Measurements from ENCODE around the gene NACC1.

DNA sequence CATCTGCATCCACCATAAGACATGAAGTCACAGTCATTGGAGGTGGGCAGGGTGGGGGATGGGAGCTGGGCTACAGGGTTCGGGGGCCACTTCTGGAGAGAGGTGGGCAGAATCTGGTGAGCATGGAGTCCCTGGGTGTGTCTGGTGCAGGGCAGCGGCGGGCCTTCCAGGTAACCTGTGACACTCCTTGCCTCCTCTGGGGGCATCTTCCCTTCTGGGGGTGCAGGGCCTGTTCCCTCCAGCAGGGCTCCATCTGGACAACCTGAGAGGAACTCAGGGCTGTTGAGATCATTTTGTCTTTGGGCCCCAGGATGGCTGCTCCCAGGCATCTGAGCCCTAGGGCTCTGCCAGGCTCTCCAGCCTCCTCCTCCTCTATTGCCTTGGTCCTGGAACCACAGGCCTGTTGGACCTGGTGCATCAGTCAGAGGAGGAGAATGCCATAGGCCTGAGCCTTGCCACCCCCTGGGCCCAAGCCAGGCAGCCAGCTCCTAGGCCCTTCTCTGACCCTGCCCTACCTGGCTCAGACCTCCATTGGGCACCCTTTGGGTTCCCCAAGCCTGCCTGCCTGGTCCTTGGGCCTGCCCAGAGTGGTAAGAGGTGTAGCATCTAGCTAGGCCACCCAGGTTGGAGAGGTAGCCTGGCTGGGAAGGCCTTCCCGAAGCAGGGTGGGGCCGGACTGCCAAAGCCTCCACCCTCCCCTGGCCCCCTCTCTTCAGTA is 28.8 kb upstream of the NACC1 start:
- TF ChIP-seq CTCF (IDR thresholded peaks at IDR 0.05; ENCODE audit: extremely low read depth in 1 of 2, insufficient read depth in 1 of 2, low read depth in 1 of 2, low read length in 2 of 2) (peak; percentile 40 to 45), POLR2AphosphoS5 (IDR thresholded peaks at IDR 0.05; ENCODE audit: insufficient read depth, low read depth, low read length) (no peak), POLR2A (IDR thresholded peaks at IDR 0.05; ENCODE audit: low read depth, low read length) (no peak), MYC (IDR thresholded peaks at IDR 0.05; ENCODE audit: low read depth, low read length) (no peak)
- TF ChIP-seq, protein P1, sequence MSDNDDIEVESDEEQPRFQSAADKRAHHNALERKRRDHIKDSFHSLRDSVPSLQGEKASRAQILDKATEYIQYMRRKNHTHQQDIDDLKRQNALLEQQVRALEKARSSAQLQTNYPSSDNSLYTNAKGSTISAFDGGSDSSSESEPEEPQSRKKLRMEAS (IDR thresholded peaks at IDR 0.05; ENCODE audit: insufficient read depth, insufficient read length) = no peak
